HEK293T (cell line): ENCODE data around the gene COL23A1.

Experiments
- CTCF ChIA-PET: fragments of 350-600 bp; formaldehyde crosslinking; extraction: SDS; loops from one replicate; lab custom pipeline; 2021; ENCODE audit warnings: antibody characterized with exemption, inconsistent platforms; lab: Yijun Ruan, JAX
- POLR2A ChIA-PET: fragments of 350-600 bp; formaldehyde crosslinking; extraction: SDS; loops from one replicate; lab custom pipeline; 2020; ENCODE audit warnings: antibody characterized with exemption, inconsistent platforms; lab: Yijun Ruan, JAX
- DNase-seq: peaks from one replicate; pipeline ENCODE4 v3.0.0; 2012; ENCODE audit warnings: mixed read lengths; ENCODE audit errors: extremely low spot score
- ARNT ChIP-seq: fragments of 450-650 bp; IDR thresholded peaks from 2 replicates; pipeline ENCODE4 v1.6.1; 2017; ENCODE audit warnings: mild to moderate bottlenecking
- BHLHE40 ChIP-seq: fragments of 450-650 bp; IDR thresholded peaks from 2 replicates; pipeline ENCODE4 v1.6.1; 2016; ENCODE audit warnings: mild to moderate bottlenecking, moderate library complexity, borderline replicate concordance
- CTBP1 ChIP-seq: fragments of 450-650 bp; IDR thresholded peaks from 2 replicates; pipeline ENCODE4 v1.6.1; 2016; ENCODE audit warnings: borderline replicate concordance
- ELF4 ChIP-seq: fragments of 450-650 bp; IDR thresholded peaks from 2 replicates; pipeline ENCODE4 v1.6.1; 2017; ENCODE audit warnings: antibody characterized with exemption
- FOXA1 ChIP-seq: fragments of 450-650 bp; IDR thresholded peaks from 2 replicates; pipeline ENCODE4 v1.6.1; 2016; ENCODE audit warnings: mild to moderate bottlenecking
- FOXK2 ChIP-seq: fragments of 450-650 bp; IDR thresholded peaks from 2 replicates; pipeline ENCODE4 v1.6.1; 2016; ENCODE audit warnings: mild to moderate bottlenecking
- FOXM1 ChIP-seq: fragments of 450-650 bp; IDR thresholded peaks from 2 replicates; pipeline ENCODE4 v1.6.1; 2017; ENCODE audit warnings: mild to moderate bottlenecking, borderline replicate concordance
- HDGF ChIP-seq: fragments of 450-650 bp; IDR thresholded peaks from 2 replicates; pipeline ENCODE4 v1.6.1; 2017; ENCODE audit warnings: antibody characterized with exemption, borderline replicate concordance
- L3MBTL2 ChIP-seq: fragments of 450-650 bp; conservative IDR thresholded peaks from 2 replicates; pipeline ENCODE4 v1.6.1; 2016; ENCODE audit warnings: mild to moderate bottlenecking
- LEF1 ChIP-seq: fragments of 450-650 bp; IDR thresholded peaks from 2 replicates; pipeline ENCODE4 v1.6.1; 2017; ENCODE audit warnings: mild to moderate bottlenecking, borderline replicate concordance
- NFRKB ChIP-seq: fragments of 450-650 bp; IDR thresholded peaks from 2 replicates; pipeline ENCODE4 v1.6.1; 2016; ENCODE audit warnings: mild to moderate bottlenecking, moderate library complexity
- PKNOX1 ChIP-seq: fragments of 450-650 bp; IDR thresholded peaks from 2 replicates; pipeline ENCODE4 v1.6.1; 2016
- SP1 ChIP-seq: fragments of 450-650 bp; IDR thresholded peaks from 2 replicates; pipeline ENCODE4 v1.6.1; 2017
- SUZ12 ChIP-seq: fragments of 450-650 bp; IDR thresholded peaks from 2 replicates; pipeline ENCODE4 v1.6.1; 2016; ENCODE audit warnings: mild to moderate bottlenecking
- TARDBP ChIP-seq: fragments of 450-650 bp; IDR thresholded peaks from 2 replicates; pipeline ENCODE4 v1.6.1; 2016
- ZNF384 ChIP-seq: fragments of 450-650 bp; IDR thresholded peaks from 2 replicates; pipeline ENCODE4 v1.6.1; 2016

The COL23A1 gene

DNA sequence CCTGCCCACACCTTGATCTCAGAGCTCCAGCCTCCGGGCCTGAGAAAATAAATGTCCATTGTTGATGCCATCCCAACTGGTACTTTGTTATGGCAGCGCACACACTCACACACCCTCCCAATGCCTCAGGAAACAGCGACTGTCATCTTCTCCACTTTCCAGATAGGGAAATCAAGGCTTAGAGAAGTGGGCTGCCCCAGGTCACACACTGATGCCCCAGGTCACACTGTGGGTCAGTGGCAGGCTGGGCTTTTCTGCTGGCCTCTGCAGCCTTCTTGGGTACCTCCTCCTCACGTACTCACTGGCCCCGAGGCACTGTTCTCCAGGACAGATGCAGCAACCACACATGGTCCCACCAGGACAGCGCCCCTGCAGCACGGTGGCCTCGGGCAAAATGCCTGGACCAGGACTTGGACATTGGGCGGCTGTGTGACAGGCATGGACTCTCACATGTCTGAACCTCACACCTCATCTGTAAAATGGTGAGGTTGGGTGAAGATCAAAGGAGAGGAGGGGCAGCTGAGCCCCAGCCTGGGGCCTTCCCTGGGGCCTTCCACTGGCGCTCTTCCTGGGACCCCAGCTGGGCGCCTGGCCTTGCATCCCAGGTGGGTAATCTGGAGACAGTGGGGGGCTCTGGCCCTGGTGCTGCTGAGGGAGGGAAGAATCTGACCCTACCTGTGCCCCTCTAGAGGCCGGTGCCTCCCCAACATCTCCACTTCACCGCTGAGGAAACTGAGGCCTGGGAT, 156.0 kb downstream of the COL23A1 start:
- TF ChIP-seq PKNOX1 = no peak
- no peak for TF ChIP-seq FOXA1
- no peak for TF ChIP-seq CTBP1
- TF ChIP-seq ARNT = no peak
- TF ChIP-seq FOXM1 = no peak
- TF ChIP-seq TARDBP = no peak
- no peak for TF ChIP-seq BHLHE40
- TF ChIP-seq SP1 = no peak
- no peak for TF ChIP-seq LEF1
- TF ChIP-seq FOXK2 = no peak
- no peak for TF ChIP-seq L3MBTL2
- no peak for TF ChIP-seq NFRKB
- ChIA-PET POLR2A (no interaction called here), CTCF (no interaction called here)
- DNase-seq = no peak

GRCh38 chr5:178433273-178433775, 156.9 kb downstream of the COL23A1 start:
- POLR2A ChIA-PET = no interaction called here

GRCh38 chr5:178432421-178433272, 157.5 kb downstream of the COL23A1 start:
- DNase-seq = no peak
- CTCF ChIA-PET = no interaction called here
- TF ChIP-seq TARDBP = no peak
- POLR2A ChIA-PET = no interaction called here

More at GRCh38 chr5:178433273-178433775, 156.9 kb downstream of the COL23A1 start:
- CTCF ChIA-PET = no interaction called here
- DNase-seq = no peak
- TF ChIP-seq FOXM1 (no peak), FOXA1 (no peak), SP1 (no peak), LEF1 (no peak), ARNT (no peak), L3MBTL2 (no peak), PKNOX1 (no peak), CTBP1 (no peak)

DNA sequence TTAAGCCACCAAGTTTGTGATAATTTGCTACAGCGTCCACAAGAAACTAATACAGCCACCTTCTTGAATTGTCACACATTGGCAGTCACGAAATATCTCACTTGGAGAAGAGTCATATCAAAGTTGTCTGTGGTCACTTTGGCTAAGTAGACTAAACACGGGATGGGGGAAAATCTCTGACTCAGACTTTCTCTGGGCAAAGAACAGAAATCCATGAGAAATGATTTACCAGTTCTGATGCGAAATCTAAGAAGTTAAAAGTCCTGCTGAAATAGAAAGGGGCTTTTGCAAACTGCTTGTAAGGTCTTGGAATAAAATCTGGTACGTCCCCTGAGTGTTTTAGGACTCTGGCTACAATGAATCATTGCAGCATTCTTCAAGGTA, 158.4 kb downstream of the COL23A1 start:
- CTCF ChIA-PET = no interaction called here

DNA sequence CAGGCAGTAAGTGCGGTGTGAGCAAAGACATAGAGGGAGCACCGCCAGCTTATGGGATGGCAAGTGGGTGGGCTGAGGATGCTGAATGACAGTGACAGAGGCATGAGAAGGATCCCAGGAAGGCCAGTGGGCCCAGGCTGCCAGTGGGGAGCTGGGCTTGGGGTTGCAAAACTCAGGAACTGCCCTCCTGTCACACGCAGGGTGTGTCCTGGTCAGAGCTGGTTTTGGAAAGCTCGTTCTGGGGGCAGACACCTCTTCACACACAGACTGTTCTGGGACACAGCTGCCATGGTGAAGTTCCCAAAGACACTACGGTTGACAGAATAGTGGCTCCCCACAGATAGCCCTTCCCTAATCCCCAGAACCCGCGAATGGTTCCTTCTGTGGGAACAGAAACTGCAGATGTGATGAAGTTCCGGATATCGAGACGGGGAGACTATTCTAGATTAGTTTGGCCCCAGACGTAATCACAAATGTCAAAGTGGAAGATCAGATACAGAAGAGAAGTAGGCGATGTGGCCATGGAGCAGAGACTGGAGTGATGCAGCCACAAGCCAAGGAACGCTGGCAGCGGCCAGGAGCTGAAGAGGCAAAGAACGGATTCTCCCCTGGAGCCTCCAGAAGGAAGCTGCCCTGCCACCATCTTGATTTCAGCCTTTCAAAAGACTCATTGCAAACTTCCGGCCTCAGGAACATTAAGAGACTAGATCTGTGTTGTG, 159.0 kb downstream of the COL23A1 start:
- TF ChIP-seq SUZ12 = no peak
- TF ChIP-seq L3MBTL2 = no peak
- no peak for TF ChIP-seq PKNOX1
- no peak for TF ChIP-seq FOXA1
- TF ChIP-seq FOXK2 = no peak
- no peak for TF ChIP-seq SP1
- TF ChIP-seq FOXM1 = no peak
- no peak for TF ChIP-seq NFRKB
- TF ChIP-seq ELF4 = no peak
- TF ChIP-seq BHLHE40 = no peak
- no peak for DNase-seq
- POLR2A ChIA-PET = no interaction called here
- CTCF ChIA-PET = no interaction called here

More for the DNA sequence above, 158.4 kb downstream of the COL23A1 start:
- DNase-seq = no peak
- TF ChIP-seq FOXM1 (no peak), FOXA1 (no peak), BHLHE40 (no peak), FOXK2 (no peak), ZNF384 (no peak), NFRKB (no peak), L3MBTL2 (no peak), TARDBP (no peak), PKNOX1 (no peak), CTBP1 (no peak), SUZ12 (no peak), ARNT (no peak), SP1 (no peak), ELF4 (no peak), HDGF (no peak), LEF1 (no peak)
- POLR2A ChIA-PET = no interaction called here
